GM18870 (cell line): ENCODE results near the gene LEAP2.

Experiments used
- ATAC-seq: cut with Tn5 transposase; IDR thresholded peaks from one replicate; pipeline ENCODE4 v1.9.1; 2021; ENCODE audit warnings: moderate library complexity; ENCODE audit not compliant: unreplicated experiment

Gene LEAP2

DNA sequence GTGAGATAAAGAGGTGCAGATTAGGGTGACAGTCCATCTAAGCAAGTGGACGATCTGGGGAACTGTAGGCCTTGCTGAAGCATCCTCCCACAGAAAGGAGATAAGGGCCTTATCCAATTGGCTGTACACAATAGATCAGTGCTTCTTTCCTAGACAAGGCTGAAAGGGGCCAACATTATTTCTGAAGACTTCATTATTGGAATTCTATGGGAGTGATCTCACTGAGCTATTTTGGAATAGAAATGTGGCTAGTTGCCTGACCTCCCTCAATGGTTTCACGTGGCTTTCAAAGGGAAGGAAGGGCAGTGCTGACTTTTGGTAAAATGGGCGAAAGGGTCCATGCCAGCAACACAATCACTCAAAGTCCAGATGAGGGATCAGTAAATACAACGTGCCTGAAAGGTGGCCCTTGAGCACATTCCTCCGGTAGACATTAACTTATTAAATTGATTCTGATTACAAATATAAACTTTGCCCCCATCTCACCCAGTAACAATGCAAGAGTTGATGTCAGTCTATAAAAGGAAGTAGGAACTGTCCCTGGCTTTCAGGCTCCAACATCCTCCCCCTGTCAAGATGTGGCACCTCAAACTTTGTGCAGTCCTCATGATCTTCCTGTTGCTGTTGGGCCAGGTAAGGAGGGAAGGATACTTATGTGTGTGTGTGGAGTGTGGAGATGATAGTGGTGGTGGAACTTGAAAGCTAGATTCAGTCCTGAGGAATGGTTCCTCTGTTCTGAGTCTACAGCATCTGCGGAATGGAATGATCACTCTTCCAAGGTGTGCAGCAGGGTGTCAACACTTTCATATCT lies at the start of gene LEAP2:
LEAP2 (plus strand) TSS at position 550 of the 811 bp plus-strand sequence; CDS start at position 577, 27 bp downstream.
- ATAC-seq: no peak

DNA sequence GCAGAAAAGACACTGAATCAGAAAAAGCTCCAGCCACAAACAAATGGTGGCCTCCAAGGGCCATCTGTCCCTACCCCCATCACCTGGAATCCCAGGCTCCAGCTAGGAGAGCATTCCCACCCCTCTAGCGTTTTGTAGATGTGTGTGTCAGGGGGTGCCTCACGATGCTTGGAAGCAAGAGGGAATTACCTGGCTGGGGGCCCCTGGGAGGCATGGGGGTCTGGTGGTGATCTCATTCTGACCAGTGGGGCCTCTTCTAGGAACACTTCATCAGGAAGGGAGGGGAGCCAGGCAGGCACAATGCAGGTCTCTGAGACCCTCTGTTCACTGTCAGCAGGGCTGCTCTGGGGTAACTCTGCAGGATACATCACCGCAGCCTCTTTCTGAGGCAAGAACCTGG lies 49.0 kb upstream of the LEAP2 start:
- no peak for ATAC-seq

GRCh38 chr5:132825033-132825833 lies 48.2 kb upstream of the LEAP2 start:
- no peak for ATAC-seq

GRCh38 chr5:132825834-132826391 lies 47.6 kb upstream of the LEAP2 start:
- ATAC-seq: no peak

GRCh38 chr5:132826424-132827082 lies 46.9 kb upstream of the LEAP2 start:
- ATAC-seq: no peak

DNA sequence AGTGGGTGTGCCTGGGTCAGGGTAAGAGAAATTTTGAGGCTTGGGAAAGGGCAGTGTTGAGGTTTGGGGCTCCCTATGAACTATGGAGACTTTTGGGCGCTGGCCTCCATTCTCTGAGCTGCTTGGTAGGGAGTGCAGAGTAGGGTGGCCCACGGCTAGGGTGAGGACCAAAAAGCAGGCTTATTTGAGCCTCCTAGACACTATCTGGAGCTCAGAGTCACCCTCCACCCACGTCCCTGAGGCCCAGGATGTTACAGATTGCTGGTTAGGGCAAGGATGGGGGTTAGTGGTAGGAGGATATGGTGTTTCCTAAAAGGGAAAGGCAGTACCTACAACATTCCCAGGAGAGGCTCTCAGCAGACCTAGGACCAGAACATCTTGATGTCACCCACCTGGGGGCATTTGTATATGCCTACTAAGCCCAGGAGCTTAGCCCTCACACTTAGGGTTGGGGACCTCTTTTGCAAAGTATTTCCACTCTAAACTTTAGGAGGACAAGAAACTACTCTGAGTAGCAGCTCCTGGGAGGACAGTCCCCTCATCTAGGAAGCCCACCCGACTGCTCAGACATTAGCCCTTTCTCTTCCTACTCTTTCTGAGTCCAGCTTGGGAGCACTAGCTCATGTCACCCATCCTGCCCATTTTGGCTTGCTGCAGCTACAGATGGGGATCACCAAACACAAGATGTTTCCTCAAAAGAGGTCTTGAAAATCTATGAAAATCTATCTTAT lies 45.4 kb upstream of the LEAP2 start:
- ATAC-seq: no peak

DNA sequence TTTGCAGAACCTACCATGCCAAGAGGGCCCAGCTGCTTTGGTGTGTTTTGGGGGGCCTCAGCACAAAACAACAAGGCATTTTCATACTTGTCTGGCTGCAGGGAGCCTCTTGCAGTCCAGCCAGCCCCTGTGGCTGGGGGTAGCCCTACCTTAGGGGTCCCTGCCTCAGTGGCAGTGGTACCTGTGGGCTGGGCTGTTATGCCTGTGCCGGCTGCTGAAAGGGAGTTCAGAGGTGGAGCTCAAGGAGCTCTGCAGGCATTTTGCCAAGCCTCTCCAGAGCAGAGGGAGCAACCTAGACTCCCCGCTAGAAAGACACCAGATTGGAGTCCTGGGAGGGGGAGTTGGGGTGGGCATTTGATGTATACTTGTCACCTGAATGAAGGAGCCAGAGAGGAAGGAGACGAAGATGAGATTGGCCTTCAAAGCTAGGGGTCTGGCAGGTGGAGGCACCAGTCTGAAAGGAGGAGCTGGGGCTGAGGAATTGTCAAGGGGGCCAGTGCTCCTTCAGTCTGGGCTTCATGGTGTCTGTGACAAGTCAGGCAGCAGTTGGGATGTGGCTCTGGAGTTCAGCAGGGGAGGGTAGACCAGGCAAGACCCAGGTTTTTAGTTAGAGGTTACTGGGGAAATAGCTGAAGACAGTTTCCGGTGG lies 44.5 kb upstream of the LEAP2 start:
- no peak for ATAC-seq

- peak; percentile 67 for ATAC-seq
These were observed 43.6 kb upstream of the LEAP2 start for GRCh38 chr5:132829742-132830435.

- ATAC-seq: no peak
These were observed 42.9 kb upstream of the LEAP2 start, which contains the start of gene SHROOM1 for GRCh38 chr5:132830436-132831094. TSS of gene SHROOM1 (minus strand) at chr5:132830647. CDS start at chr5:132826140, 4,507 bp downstream.

GRCh38 chr5:132831095-132831860 lies 42.2 kb upstream of the LEAP2 start:
- ATAC-seq: no peak

DNA sequence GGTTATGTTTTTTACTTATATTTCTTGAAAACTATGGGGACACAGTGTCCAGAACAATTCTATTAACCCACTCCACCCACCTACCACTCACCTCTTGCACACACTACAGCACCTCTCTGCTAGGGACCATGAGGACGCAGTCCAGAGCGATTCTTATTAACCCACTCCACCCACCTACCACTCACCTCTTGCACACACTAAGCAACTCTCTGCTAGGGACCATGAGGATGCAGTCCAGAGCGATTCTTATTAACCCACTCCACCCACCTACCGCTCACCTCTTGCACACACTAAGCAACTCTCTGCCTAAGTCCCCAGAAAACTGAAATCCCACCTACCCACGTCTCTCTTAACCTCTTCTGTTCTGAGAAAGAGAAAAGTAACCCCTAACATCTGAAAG lies 40.9 kb upstream of the LEAP2 start:
- ATAC-seq: no peak

GRCh38 chr5:132834057-132834456 lies 39.4 kb upstream of the LEAP2 start:
- ATAC-seq: no peak

DNA sequence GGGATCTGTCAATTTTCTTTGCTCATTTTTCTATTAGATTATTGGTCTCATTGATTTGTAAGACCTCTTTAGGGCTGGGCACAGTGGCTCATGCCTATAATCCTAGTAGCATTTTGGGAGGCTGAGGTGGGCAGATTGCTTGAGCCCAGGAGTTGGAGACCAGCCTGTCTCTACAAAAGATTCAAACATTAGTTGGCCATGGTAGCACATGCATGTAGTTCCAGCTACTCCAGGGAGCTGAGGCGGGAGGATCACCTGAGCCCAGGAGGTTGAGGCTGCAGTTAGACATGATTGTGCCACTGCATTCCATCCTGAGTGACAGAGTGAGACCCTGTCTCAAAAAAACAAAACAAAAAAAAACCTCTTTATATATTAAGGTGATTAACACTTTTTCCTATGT lies 36.6 kb upstream of the LEAP2 start:
- ATAC-seq: no peak

DNA sequence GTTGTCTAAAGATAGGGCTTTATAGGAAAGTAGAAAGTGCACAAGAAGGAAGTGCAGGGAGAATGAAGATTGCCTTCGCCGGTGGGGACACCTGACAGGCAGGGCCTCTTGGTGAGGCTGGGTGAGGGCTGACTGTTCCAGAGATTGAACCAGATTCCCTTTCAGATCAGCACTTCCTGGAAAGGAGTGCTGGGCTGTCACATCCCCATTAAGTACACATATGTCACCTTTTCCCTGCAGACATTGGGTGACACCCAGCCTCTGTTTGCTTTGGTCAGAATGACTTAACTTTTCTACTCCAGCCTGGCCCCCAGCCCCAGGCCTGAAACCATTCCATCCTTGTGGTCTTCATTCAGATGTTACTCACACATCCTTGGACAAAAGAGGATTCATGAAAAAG lies 35.6 kb upstream of the LEAP2 start:
- no peak for ATAC-seq

DNA sequence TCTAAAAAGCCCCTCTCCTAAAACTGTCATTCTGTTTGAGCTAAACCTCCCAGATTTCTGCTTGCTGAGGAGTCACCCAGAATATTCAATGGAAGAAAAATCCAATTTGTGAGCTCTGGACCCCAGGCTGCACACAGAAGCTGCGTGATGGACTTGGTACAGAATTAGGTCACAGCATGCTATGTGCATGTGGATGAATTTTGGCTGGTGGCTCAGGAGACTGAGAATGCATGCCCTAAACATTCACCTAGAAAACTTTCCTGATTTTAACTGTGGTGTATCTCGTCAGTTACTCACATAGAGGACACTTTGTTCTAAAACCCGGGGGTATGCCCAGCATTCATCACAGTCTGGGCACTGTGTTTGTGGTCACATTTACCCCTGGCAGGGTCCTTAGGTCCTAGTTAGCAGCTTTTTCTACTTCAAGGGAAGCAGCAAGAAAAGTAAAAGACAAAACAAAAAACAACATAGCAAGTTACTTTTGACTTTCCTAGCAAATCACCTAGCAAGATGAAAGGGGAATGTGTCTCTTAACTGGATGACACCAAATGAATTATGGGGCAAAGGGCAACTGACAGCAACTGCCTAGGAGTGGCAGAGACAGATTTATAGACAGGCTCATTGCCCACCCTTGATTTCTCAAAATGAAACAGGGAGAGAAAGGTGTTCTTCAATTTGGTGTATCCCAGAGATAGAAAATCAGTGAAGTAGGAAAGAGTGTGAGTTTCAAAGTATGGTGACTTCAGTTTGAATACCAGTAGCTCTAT lies 34.8 kb upstream of the LEAP2 start:
- no peak for ATAC-seq

DNA sequence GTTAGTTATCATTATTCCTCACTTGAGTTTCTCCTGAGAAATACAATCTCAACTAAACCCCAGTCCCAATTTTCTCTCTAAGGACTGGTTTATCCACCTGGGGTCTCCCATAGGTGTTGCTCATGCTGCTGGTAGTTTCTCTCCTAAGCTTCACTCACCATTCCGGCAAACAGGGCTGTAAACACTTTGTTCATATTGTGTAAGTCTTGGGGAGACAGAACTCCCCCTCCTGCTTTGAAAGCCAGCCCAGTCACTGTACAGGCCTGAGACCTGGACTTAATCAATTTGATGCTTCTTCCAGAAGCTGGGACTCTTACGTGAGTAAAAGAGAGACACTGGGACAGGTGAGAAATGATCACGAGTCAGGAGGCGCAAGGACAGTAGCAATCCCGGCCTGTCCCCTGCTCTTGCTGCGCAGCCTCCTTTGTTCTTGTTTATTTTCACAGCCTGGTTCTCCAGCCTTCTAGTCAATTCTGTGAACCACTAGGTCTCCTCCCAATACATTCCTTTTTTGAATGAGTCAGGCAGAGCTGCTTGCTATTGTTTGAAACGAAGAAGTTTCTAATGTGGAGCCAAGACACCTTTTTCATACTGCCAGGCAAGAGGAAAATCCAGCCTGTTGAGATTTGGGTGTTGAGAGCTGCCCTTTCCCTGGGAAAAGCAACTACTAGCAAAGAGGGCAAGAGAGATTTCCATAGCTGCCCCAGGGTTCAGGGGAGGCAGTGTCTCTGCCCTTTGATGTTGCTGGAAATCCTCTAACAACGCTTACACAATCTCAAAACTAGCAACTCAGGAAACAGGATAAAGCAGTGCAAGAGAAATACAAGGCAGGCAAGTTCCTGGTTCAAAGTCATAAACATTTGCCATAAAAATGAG lies 33.8 kb upstream of the LEAP2 start:
- no peak for ATAC-seq
